VCaP (cell line): Measurements from ENCODE around the gene OR7G2.

Experiments used
- H3K27ac ChIP-seq: fragments of 450-650 bp; 2 replicates; pipeline ENCODE4 v1.5.1; 2017
- CTCF ChIP-seq: fragments of 450-650 bp; conservative IDR thresholded peaks from 2 replicates; pipeline ENCODE4 v1.5.1; 2017; ENCODE audit warnings: mild to moderate bottlenecking, moderate library complexity

OR7G2 gene

GRCh38 chr19:9107375-9107774 lies at the start of gene OR7G2:
OR7G2 (minus strand) TSS chr19:9107475; CDS start chr19:9103243, 4,232 bp downstream.
- TF ChIP-seq CTCF: no peak
- H3K27ac ChIP-seq: no peak within 1 kb of the TSS

- TF ChIP-seq CTCF: no peak
- no peak overlapping the region for H3K27ac ChIP-seq
These were observed 49.0 kb upstream of the OR7G2 start for GRCh38 chr19:9156304-9156703.

- no peak overlapping the region for H3K27ac ChIP-seq
These were observed 48.3 kb upstream of the OR7G2 start for GRCh38 chr19:9155591-9155990.

GRCh38 chr19:9151367-9151766 lies 44.1 kb upstream of the OR7G2 start:
- no peak for TF ChIP-seq CTCF

More at GRCh38 chr19:9155591-9155990, 48.3 kb upstream of the OR7G2 start:
- TF ChIP-seq CTCF: no peak

GRCh38 chr19:9150650-9151049 lies 43.4 kb upstream of the OR7G2 start:
- H3K27ac ChIP-seq: no peak overlapping the region
- no peak for TF ChIP-seq CTCF

More at GRCh38 chr19:9151367-9151766, 44.1 kb upstream of the OR7G2 start:
- no peak overlapping the region for H3K27ac ChIP-seq

- no peak overlapping the region for H3K27ac ChIP-seq
- TF ChIP-seq CTCF: no peak
These were observed 42.7 kb upstream of the OR7G2 start for GRCh38 chr19:9149997-9150396.

GRCh38 chr19:9148697-9149096 lies 41.4 kb upstream of the OR7G2 start:
- no peak for TF ChIP-seq CTCF
- H3K27ac ChIP-seq: no peak overlapping the region

- no peak for TF ChIP-seq CTCF
- H3K27ac ChIP-seq: no peak overlapping the region
These were observed 39.6 kb upstream of the OR7G2 start for GRCh38 chr19:9146882-9147281.
